Endothelial cell of umbilical vein (primary cell): Measurements from ENCODE around the gene AMELX. TPM values are rescaled to one million over a fixed set of nuclear protein-coding genes. Genes with fewer than 3 reads are reported as not detected.

Source experiments
- BruUV-seq: library from RNA; stranded (reverse); fragments of 400-500 nt; replicated peaks from 2 replicates; lab custom pipeline; 2021; lab: Mats Ljungman, UMichigan
- CTCF ChIA-PET: fragments of 300-600, 350-600 bp; sonication (Branson Sonifier 250); formaldehyde crosslinking; loops from one replicate; lab custom pipeline; 2021; ENCODE audit warnings: antibody characterized with exemption, inconsistent platforms; lab: Charles Lee
- POLR2A ChIA-PET: fragments of 300-600, 350-600 bp; sonication (Branson Sonifier 250); formaldehyde crosslinking; loops from one replicate; lab custom pipeline; 2021; ENCODE audit warnings: antibody characterized with exemption, inconsistent platforms; lab: Charles Lee
- DNase-seq: peaks from one replicate; pipeline ENCODE4 v3.0.0-alpha.2; 2011; ENCODE audit warnings: low read depth, low spot score
- FAIRE-seq: peaks from 2 replicates; lab custom pipeline; 2011; peaks lifted over from hg19 to GRCh38; lab: Jason Lieb, UNC
- H2AFZ ChIP-seq: 2 replicates; pipeline ENCODE4 v1.6.0; 2012; ENCODE audit warnings: low read depth, low read length, control low read depth, inconsistent platforms
- H3K27ac ChIP-seq: 2 replicates; pipeline ENCODE4 v1.5.1; 2011; ENCODE audit warnings: low read depth, mild to moderate bottlenecking, control low read depth, low read length, moderate library complexity; ENCODE audit not compliant: insufficient read depth
- H3K27me3 ChIP-seq, 2 experiments: 2 replicates each; pipeline versions ENCODE4 v1.6.0 to v1.6.1; 2011; ENCODE audit warnings: low read length in 2 of 2, mixed read lengths in 1 of 2; ENCODE audit not compliant: control insufficient read depth in 2 of 2, insufficient read depth in 2 of 2
- H3K36me3 ChIP-seq, 2 experiments: 2 replicates in 1 of 2; 3 replicates in 1 of 2; pipeline ENCODE4 v1.5.1; 2011; ENCODE audit warnings: low read length in 2 of 2, mild to moderate bottlenecking in 1 of 2, moderate library complexity in 1 of 2; ENCODE audit not compliant: control insufficient read depth in 2 of 2, insufficient read depth in 2 of 2; ENCODE audit errors: extremely low read depth in 1 of 2
- H3K4me1 ChIP-seq: 3 replicates; pipeline ENCODE4 v1.5.1; 2011; ENCODE audit warnings: mild to moderate bottlenecking, low read length; ENCODE audit not compliant: control insufficient read depth, insufficient read depth; ENCODE audit errors: extremely low read depth
- H3K4me2 ChIP-seq: 2 replicates; pipeline ENCODE4 v1.6.1; 2011; ENCODE audit warnings: low read length, control low read depth, mixed read lengths; ENCODE audit not compliant: insufficient read depth
- H3K4me3 ChIP-seq, 3 experiments: fragments of 200-600 bp in 1 of 3; sonication (generic), shearing (Covaris generic) in 1 of 3; replicated peaks in 1 of 3; 2 replicates each; pipeline ENCODE4 v1.5.1; 2011 to 2016; ENCODE audit warnings: control low read depth in 3 of 3, low read length in 3 of 3, mild to moderate bottlenecking in 2 of 3, inconsistent platforms in 1 of 3, low read depth in 1 of 3, moderate library complexity in 1 of 3; ENCODE audit not compliant: insufficient read depth in 1 of 3
- H3K79me2 ChIP-seq: 2 replicates; pipeline ENCODE4 v1.6.0; 2012; ENCODE audit warnings: low read length, inconsistent platforms; ENCODE audit not compliant: control insufficient read depth, insufficient read depth
- H3K9ac ChIP-seq: replicated peaks from 2 replicates; pipeline ENCODE3; 2011; ENCODE audit warnings: low read length, control low read depth; ENCODE audit not compliant: insufficient read depth; ENCODE audit errors: extremely low read depth
- H3K9me1 ChIP-seq: replicated peaks from 3 replicates; pipeline ENCODE4 v1.6.0; 2011; ENCODE audit warnings: mild to moderate bottlenecking, low read length; ENCODE audit not compliant: control insufficient read depth, insufficient read depth; ENCODE audit errors: extremely low read depth
- H3K9me3 ChIP-seq: replicated peaks from 2 replicates; pipeline ENCODE4 v1.5.1; 2012; ENCODE audit warnings: low read length, inconsistent platforms; ENCODE audit not compliant: control insufficient read depth, insufficient read depth
- H4K20me1 ChIP-seq: replicated peaks from 2 replicates; pipeline ENCODE3; 2011; ENCODE audit warnings: mild to moderate bottlenecking, low read length; ENCODE audit not compliant: control insufficient read depth, insufficient read depth; ENCODE audit errors: extremely low read depth
- EZH2 ChIP-seq: IDR thresholded peaks from 2 replicates; pipeline ENCODE4 v1.6.1; 2012; ENCODE audit warnings: borderline replicate concordance, low read depth, mild to moderate bottlenecking, moderate library complexity, low read length, inconsistent platforms; ENCODE audit not compliant: severe bottlenecking
- FOS ChIP-seq: IDR thresholded peaks from 2 replicates; pipeline ENCODE4 v1.6.1; 2011; ENCODE audit warnings: mild to moderate bottlenecking, low read length, moderate library complexity, borderline replicate concordance; ENCODE audit not compliant: insufficient read depth
- GATA2 ChIP-seq: IDR thresholded peaks from 2 replicates; pipeline ENCODE4 v1.7.0; 2011; ENCODE audit warnings: low read depth, mild to moderate bottlenecking, moderate library complexity, mixed read lengths, low read length; ENCODE audit not compliant: insufficient read length, insufficient read depth
- JUN ChIP-seq: IDR thresholded peaks from 2 replicates; pipeline ENCODE4 v1.6.1; 2011; ENCODE audit warnings: borderline replicate concordance, low read depth; ENCODE audit not compliant: insufficient read length, insufficient read depth
- MYC ChIP-seq: IDR thresholded peaks from one replicate; pipeline ENCODE4 v1.6.1; 2011; ENCODE audit warnings: mild to moderate bottlenecking, low read depth, low read length
- POLR2A ChIP-seq: IDR thresholded peaks from 2 replicates; pipeline ENCODE4 v1.6.1; 2012; ENCODE audit warnings: low read depth, mild to moderate bottlenecking, control low read depth, low read length
- POLR2AphosphoS5 ChIP-seq: IDR thresholded peaks from 2 replicates; pipeline ENCODE4 v1.6.1; 2012; ENCODE audit warnings: low read depth, mild to moderate bottlenecking, control low read depth, low read length, moderate library complexity; ENCODE audit not compliant: insufficient read depth
- dilution Hi-C: fragments of 300-500 bp; cut with MboI; formaldehyde crosslinking; loops from one replicate; pipeline ENCODE4 v1.15.0; 2019; ENCODE audit warnings: low sequenced_read_pairs; ENCODE audit not compliant: extremely low pct_ligation_motif_present
- intact Hi-C: fragments of 100-400 bp; cut with micrococcal nuclease; formaldehyde crosslinking; loops from one replicate; pipeline ENCODE4 v1.10.0; 2022
- microRNA-seq: library from miRNA; unstranded; fragments of <30 nt; microRNA quantifications from one replicate; pipeline ENCODE4 v1.2.0, GENCODE V29; 2021; ENCODE audit warnings: borderline number of aligned reads, borderline replicate concordance
- polyA plus RNA-seq, 4 experiments: library from polyadenylated mRNA; depleted of rRNA in 3 of 4; stranded (reverse) in 3 of 4; unstranded in 1 of 4; fragments of >200 nt; gene quantifications; 2 replicates each; pipeline versions ENCODE4 v1.2.1 to v1.2.3, GENCODE V29; 2011 to 2012; ENCODE audit warnings: missing spikeins in 1 of 4
- small RNA-seq: library from RNA; depleted of rRNA; stranded (forward); fragments of <200 nt; gene quantifications from one replicate; pipeline ENCODE3, GENCODE V24; 2012; ENCODE audit warnings: low replicate concordance, low read depth; ENCODE audit not compliant: insufficient read depth, insufficient read length
- total RNA-seq: library from RNA; stranded (reverse); gene quantifications from 2 replicates; pipeline ENCODE4 v1.2.3, GENCODE V29; 2021
- TF ChIP-seq, protein P1 (sequence below): IDR thresholded peaks from 2 replicates; pipeline ENCODE4 v1.6.1; 2011; ENCODE audit not compliant: insufficient read depth, insufficient read length
- TF ChIP-seq, protein P2 (sequence below), 2 donors: IDR thresholded peaks; 1 replicate in 1 of 2; 2 replicates in 1 of 2; pipeline ENCODE4 v1.5.1; 2011; ENCODE audit warnings: low read length in 2 of 2, mild to moderate bottlenecking in 2 of 2, moderate library complexity in 2 of 2, control low read depth in 1 of 2, inconsistent platforms in 1 of 2, low read depth in 1 of 2; ENCODE audit not compliant: insufficient read depth in 1 of 2; ENCODE audit errors: extremely low read depth in 1 of 2

The AMELX gene
- total and polyA plus RNA-seq, 2 donors (not counting 3 experiments of a cell fraction or from before 2014, with no cell fraction given), result not detected

- H3K9me3 ChIP-seq, result no peaks in the 10 kb centered on the region
- no peaks in the 10 kb centered on the region for H3K27me3 ChIP-seq
- no peaks in the 10 kb centered on the region for H3K36me3 ChIP-seq
- no peak overlapping the region for H3K4me3 ChIP-seq
- TF ChIP-seq GATA2 (no peak), POLR2A (no peak), JUN (no peak), POLR2AphosphoS5 (no peak), EZH2 (no peak), FOS (no peak), MYC (no peak)
- TF ChIP-seq, protein P1, sequence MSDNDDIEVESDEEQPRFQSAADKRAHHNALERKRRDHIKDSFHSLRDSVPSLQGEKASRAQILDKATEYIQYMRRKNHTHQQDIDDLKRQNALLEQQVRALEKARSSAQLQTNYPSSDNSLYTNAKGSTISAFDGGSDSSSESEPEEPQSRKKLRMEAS, result no peak
- TF ChIP-seq, protein P2, sequence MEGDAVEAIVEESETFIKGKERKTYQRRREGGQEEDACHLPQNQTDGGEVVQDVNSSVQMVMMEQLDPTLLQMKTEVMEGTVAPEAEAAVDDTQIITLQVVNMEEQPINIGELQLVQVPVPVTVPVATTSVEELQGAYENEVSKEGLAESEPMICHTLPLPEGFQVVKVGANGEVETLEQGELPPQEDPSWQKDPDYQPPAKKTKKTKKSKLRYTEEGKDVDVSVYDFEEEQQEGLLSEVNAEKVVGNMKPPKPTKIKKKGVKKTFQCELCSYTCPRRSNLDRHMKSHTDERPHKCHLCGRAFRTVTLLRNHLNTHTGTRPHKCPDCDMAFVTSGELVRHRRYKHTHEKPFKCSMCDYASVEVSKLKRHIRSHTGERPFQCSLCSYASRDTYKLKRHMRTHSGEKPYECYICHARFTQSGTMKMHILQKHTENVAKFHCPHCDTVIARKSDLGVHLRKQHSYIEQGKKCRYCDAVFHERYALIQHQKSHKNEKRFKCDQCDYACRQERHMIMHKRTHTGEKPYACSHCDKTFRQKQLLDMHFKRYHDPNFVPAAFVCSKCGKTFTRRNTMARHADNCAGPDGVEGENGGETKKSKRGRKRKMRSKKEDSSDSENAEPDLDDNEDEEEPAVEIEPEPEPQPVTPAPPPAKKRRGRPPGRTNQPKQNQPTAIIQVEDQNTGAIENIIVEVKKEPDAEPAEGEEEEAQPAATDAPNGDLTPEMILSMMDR (IDR thresholded peaks at IDR 0.05; ENCODE audit: extremely low read depth in 1 of 2, insufficient read depth in 1 of 2, low read depth in 1 of 2, low read length in 2 of 2), result no peak
- no peak for FAIRE-seq
- H3K4me1 ChIP-seq, result peaks cover 3% of the 10 kb centered on the region
- H3K4me2 ChIP-seq, result no peak overlapping the region
- intact Hi-C loops, result loop anchor here (1.0 kb wide), 1 partner anchor 7 kb away; no protein-coding TSS in a partner anchor
- no peak overlapping the region for H3K9ac ChIP-seq
- ChIA-PET CTCF (no interaction called here), POLR2A (no interaction called here)
- H2AFZ ChIP-seq, result no peak overlapping the region
- no peak for DNase-seq
- H3K27ac ChIP-seq, result no peak overlapping the region
- no TSS peak for BruUV-seq
- dilution Hi-C loops, result no loop called here
- H3K79me2 ChIP-seq, result no peaks in the 10 kb centered on the region
- no peaks in the 10 kb centered on the region for H3K9me1 ChIP-seq
- H4K20me1 ChIP-seq, result no peaks in the 10 kb centered on the region
These were observed 56.6 kb downstream of the AMELX start for GRCh38 chrX:11349661-11350337.

Small RNA genes within 50 kb of the gene (microRNA-seq; reads per million reads assigned to microRNA genes)
- gene MIR548AX, result not detected

Small RNA genes within 50 kb of the gene (small RNA-seq; reads per million reads assigned to genes)
- gene MIR548AX, result not detected

Other genes starting within 250 kb of the AMELX start
- 35.2 and 39.3 TPM in 2 replicates for gene HCCS, start 182.1 kb upstream of the AMELX start, total RNA-seq
- gene HCCS, start 182.1 kb upstream of the AMELX start, polyA plus RNA-seq, result 14.2 and 16.9 TPM in 2 replicates